Frontal cortex (tissue), 4 donors: ENCODE results near the gene STMN3. TPM values are rescaled to one million over a fixed set of nuclear protein-coding genes. Genes with fewer than 3 reads are reported as not detected.

Experiments
- DNase-seq, 2 donors: peaks; one replicate each; pipeline ENCODE4 v3.0.0; 2012; ENCODE audit warnings: low spot score in 2 of 2
- FAIRE-seq: peaks from 2 replicates; lab custom pipeline; 2012; peaks lifted over from hg19 to GRCh38; lab: Jason Lieb, UNC
- total RNA-seq: library from RNA; depleted of rRNA; stranded (reverse); fragments of >200 nt; gene quantifications from one replicate; pipeline ENCODE4 v1.2.3, GENCODE V29; 2014
- donor health status: control.
- donor health status: control.
- donor health status: control.

STMN3 gene
- total RNA-seq, 1 donor from 2014 or later: 104 TPM

GRCh38 chr20:63693083-63693732 is 40.0 kb upstream of the STMN3 start:
- DNase-seq (no peak), FAIRE-seq (no peak)

- FAIRE-seq: no peak
These were observed 39.3 kb upstream of the STMN3 start for GRCh38 chr20:63692436-63693082.

GRCh38 chr20:63691711-63692435 is 38.6 kb upstream of the STMN3 start:
- DNase-seq (no peak), FAIRE-seq (no peak)

More at GRCh38 chr20:63692436-63693082, 39.3 kb upstream of the STMN3 start:
- DNase-seq: no peak

- DNase-seq: no peak
- FAIRE-seq: no peak
These were observed 37.9 kb upstream of the STMN3 start for GRCh38 chr20:63690898-63691710.

- DNase-seq: no peak
- FAIRE-seq: no peak
These were observed 37.0 kb upstream of the STMN3 start for GRCh38 chr20:63690003-63690897.

GRCh38 chr20:63689046-63690002 is 36.1 kb upstream of the STMN3 start:
- DNase-seq (no peak), FAIRE-seq (no peak)

- FAIRE-seq: no peak
- no peak for DNase-seq
These were observed 35.2 kb upstream of the STMN3 start for GRCh38 chr20:63688228-63689045.

GRCh38 chr20:63687419-63688178 is 34.4 kb upstream of the STMN3 start:
- no peak for DNase-seq
- FAIRE-seq: no peak

- no peak for FAIRE-seq
- peak in 1 of 2 donors; percentile 73 for DNase-seq
These were observed 33.5 kb upstream of the STMN3 start for GRCh38 chr20:63686492-63687321.

GRCh38 chr20:63686094-63686491 is 32.9 kb upstream of the STMN3 start:
- no peak for FAIRE-seq
- DNase-seq: no peak

GRCh38 chr20:63685269-63686026 is 32.2 kb upstream of the STMN3 start:
- DNase-seq: no peak
- FAIRE-seq: no peak

- DNase-seq: peak in 1 of 2 donors; percentile 54
- no peak for FAIRE-seq
These were observed 29.3 kb upstream of the STMN3 start for GRCh38 chr20:63682384-63683139.

- DNase-seq (no peak), FAIRE-seq (no peak)
These were observed 28.5 kb upstream of the STMN3 start for GRCh38 chr20:63681609-63682142.
